HG03571 (cell line): ENCODE measurements around the gene ZNF513.
"Not testable (repeated sequence)": the region's sequence is repeated elsewhere in the genome, so short reads cannot be mapped to it uniquely, and the experiment has no call there.

Experiments used
- ATAC-seq: cut with Tn5 transposase; IDR thresholded peaks from one replicate; pipeline ENCODE4 v1.9.1; 2021; ENCODE audit not compliant: unreplicated experiment

Gene ZNF513

DNA sequence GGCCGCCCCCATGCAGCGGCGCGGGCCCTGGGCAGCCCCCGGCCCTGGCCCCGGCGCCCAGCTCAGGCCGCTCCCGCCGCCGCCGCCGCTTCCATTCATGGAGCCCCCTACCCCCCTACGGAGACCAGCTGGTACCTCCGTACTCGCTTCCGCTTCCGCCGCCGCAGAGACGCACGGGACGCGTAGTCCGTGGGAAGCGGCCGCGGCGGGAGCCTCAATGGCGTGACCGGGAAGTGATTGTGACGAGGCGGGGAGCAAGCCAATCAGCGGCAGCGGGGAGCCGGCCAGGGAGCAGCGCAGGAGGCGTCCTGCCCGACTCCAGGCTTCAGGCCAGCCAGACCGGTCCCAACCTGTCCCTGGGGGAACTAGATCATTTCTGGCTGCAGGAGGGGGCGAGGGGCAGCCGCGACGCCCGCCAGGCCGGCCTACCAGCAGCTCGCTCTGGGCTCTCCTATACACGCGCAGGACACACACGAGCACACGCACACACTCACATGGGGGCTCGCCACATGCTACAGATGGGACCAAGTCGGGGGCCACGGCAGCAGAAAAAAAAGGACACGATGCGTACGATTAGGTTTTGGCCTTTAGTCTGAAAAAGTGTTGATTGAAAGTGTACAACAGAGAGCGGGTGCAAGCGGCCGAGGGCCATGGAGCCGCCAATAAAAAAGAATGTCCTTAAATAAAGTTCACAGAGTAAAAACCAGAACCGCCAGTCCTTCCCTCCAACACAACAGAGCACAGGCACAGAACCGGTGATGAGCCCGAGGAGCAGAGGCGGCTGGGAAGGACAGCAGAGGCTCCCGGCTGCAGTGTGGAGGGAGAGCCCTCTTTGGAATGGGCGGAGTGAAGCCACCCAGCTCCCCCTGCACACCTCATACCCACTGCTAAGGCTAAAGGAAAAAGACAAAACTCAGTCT, at the start of gene ZNF513:
ZNF513 (minus strand) TSS at position 109 of the 920 bp plus-strand sequence. CDS start 208 bp downstream, outside the sequence.
- ATAC-seq: peak; percentile 66

- ATAC-seq: peak; percentile 75
These were observed 48.5 kb upstream of the ZNF513 start for GRCh38 chr2:27428978-27429541.

- peak; percentile 80 for ATAC-seq
These were observed 47.9 kb upstream of the ZNF513 start, which contains the start of gene NRBP1 for GRCh38 chr2:27428213-27428977. TSS of gene NRBP1 (plus strand) at chr2:27428631. CDS start at chr2:27433274, 4,643 bp downstream.

GRCh38 chr2:27427863-27428212, 47.3 kb upstream of the ZNF513 start:
- ATAC-seq: no peak

DNA sequence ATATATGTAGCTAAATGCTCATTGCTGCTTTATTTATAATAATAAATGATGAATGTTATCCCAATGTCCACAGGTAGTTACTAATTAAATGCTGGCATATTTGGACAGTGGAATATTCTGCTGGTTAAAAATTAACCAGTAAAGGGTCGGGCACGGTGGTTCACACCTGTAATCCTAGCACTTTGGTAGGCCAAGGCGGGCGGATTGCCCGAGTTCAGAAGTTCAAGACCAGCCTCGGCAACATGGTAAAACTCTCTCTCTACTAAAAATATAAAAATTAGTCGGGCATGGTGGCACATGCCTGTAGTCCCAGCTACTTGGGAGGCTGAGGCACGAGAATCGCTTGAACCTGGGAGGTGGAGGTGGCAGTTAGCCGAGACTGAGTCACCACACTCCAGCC, 44.5 kb upstream of the ZNF513 start:
- ATAC-seq: not testable (repeated sequence)

- no peak for ATAC-seq
These were observed 42.4 kb upstream of the ZNF513 start for GRCh38 chr2:27422958-27423357.

DNA sequence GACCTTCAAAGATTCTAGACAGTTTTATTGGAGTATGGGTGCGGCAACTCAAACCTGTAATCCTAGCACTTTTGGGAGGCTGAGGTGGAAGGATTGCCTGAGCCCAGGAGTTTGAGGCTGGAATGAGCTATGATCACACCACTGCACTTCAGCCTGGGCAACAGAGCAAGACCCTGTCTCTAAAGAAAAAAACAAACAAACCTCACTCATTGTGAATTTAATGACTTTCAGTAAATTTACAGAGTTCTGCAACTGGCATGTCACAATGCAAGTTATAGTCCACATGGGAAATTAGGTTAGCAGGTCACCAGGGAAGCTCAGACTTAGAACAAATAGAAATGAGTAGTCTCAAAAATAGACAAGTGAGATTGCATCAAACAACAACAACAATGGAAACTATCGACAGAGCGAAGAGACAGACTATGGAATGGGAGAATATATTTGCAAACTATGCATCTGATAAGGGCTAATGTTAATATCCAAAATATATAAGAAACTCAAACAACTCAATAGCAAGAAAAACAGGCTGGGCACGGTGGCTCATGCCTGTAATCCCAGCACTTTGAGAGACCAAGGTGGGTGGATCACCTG, 41.2 kb upstream of the ZNF513 start:
- ATAC-seq: no peak

GRCh38 chr2:27420996-27421395, 40.5 kb upstream of the ZNF513 start:
- ATAC-seq: no peak

DNA sequence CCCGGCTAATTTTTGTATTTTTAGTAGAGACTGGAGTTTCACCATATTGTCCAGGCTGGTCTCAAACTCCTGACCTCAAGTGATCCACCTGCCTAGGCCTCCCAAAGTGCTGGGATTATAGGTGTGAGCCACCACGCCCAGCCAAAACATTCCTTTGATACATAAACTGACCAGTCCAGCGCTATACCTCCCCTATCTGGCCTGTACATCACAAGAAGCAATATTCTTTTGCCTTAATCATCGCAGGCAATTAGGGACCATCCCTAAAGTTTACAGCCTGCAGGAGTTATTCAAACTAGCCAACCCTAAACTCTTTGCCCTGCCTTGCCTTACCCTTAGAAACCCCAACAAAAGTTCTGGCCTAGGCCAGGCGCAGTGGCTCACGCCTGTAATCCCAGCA, 35.6 kb upstream of the ZNF513 start:
- no peak for ATAC-seq

DNA sequence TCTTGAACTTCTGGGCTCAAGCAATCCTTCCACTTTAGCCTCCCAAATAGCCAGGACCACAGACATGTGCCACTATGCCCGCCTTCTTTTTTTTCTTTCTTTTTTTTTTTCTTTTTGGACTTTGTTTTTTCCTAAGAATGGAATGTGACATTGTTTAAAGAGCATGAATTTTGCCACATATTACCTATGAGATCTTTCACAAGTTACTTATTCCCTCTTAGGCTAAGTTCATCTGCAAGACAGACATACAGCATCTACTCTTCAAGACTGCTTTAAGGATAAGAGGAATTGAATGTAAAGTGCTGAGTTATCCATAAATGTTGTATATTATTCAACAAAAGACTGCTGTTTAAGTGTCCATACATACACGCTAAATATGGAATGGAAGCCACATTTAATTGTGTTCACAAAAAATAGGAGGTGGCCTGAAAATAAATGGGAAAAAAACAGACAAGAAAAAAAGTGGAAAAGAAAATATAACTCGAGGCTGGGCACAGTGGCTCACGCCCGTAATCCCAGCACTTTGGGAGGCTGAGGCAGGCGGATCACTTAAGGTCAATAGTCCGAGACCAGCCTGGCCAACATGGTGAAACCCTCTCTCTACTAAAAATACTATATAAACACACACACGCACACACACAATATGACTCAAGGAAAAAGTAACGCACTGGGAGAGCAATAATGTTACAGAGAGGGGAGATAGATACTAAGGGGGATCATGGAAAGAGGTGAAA, 32.1 kb upstream of the ZNF513 start:
- no peak for ATAC-seq

- ATAC-seq: peak; percentile 90
These were observed 29.0 kb upstream of the ZNF513 start, which contains the start of gene PPM1G for GRCh38 chr2:27409321-27410073. TSS of gene PPM1G (minus strand) at chr2:27409591. CDS start at chr2:27409422, 169 bp downstream.

DNA sequence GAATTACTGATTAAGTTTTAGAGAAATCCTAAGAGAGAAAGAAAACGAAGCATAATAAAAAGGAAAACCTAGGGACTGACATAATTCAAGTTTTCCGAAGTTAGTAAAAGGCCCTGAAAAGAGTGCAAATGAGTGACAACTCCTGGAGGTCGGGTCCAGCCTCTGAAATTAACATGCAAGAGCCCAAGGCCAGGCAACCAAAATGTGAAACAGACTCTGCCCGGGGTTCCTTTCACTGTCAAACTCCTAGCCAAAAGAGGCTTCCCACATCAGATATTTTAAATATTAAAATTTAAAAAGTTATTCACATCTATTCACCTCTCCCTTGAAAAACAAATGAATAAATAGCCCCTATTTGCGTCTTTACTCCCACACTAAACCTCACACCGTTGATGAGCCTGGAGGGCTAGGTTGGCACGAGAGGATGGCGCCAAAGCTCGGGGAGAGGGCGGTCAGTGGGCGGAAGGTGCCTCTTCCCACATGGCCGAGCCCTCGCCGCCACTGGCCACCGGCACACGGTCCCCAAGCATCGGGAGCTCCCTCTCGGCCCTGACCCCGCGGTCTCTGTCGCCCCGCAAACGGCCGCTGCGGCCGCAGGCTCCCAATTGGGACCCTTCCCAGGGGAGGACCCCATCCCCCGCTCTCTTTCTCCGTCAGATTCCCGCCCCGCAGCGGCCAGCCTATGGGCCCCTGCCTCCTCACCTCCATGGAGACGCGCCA, 28.2 kb upstream of the ZNF513 start:
- ATAC-seq: peak; percentile 27

GRCh38 chr2:27407798-27408491, 27.4 kb upstream of the ZNF513 start:
- no peak for ATAC-seq

DNA sequence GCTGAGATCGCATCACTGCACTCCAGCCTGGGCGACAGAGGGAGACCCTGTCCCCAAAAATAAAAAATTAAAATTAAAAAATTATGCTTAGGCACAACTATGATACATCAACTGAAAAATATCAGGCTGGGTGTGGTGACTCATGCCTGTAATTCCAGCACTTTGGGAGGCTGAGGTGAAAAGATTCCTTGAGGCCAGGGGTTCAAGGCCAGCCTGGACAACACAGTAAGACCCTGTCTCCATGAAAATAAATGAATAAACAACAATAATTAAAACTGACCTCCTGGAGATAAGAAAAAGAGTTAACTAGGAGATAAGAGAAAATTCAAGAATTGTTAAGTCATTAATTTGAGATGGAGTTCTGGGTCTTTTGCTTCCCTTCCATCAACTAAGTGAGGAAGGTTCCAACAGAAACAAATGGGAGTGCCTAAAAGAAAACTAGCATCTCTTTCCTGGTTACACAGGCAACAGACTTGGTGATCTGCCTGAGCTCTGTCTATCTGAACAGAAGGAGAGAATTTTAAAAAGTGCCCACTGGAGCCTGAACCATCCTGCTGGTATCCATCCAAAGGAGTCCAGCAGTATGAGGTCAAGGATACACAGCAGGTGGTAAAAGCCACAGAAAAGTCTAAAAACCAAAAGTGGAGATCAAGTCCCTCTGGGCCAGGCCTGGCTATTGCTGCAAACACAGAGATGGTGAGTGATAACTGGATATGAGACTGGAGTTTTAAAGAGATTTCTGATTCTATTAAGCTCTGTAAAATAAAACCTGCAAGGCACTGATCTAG, 20.0 kb upstream of the ZNF513 start:
- ATAC-seq: no peak

DNA sequence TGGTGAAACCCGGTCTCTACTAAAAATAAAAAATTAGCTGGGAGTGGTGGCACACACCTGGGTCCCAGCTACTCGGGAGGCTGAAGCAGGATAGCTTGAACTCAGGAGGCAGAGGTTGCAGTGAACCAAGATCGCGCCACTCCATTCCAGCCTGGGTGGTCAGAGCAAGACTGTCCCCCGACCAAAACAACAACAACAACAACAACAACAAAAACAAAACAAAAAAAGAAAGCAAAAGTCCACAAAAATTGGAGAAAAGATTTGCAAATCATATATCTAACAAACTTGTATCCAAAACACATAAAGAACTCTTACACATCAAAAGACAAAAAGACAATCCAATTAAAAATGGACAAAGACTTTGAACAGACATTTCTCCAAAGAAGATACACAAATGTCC, 18.4 kb upstream of the ZNF513 start:
- ATAC-seq: no peak

GRCh38 chr2:27393225-27393624, 12.7 kb upstream of the ZNF513 start:
- no peak for ATAC-seq

DNA sequence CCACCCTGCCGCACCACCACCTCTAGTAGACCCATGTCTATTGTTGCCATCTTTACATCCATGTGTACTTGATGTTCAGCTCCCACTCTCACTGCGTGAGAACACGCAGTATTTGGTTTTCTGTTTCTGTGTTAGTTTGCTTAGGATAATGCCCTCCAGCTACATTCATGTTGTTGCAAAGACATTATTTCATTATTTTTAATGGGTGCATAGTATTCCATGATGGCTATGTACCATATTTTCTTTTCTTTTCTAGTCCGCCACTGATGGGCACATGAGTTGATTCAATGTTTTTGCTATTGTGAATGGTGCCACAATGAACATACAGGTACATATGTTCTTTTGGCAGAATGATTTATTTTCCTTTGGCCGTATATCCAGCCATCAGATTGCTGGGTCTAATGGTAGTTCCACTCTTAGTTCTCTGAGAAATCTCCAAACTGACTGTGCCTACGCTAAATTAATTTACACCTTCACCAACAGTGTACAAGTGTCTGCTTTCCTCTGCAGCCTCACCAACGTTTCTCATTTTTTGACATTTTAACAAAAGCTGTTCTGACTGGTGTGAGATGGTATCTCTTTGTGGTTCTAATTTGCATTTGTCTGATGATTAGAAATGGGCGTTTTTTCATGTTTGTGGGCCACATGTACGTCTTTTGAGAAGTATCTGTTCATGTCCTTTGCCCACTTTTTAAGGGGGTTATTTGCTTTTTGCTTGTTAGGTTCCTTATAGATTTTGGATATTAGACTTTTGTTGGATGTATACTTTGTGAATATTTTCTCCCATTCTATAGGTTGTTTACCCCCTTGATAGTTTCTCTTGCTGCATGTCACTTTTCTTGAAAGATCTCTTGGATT, 10.5 kb upstream of the ZNF513 start:
- no peak for ATAC-seq
